GM20000 (cell line): ENCODE data around the gene MYO9B.
A peak's percentile ranks its signal among the peaks of the same experiment; 100 is the strongest.

ENCODE experiments used
- DNase-seq: peaks from one replicate; pipeline ENCODE4 v3.0.0; 2012; ENCODE audit warnings: low spot score
- CTCF ChIP-seq: IDR thresholded peaks from 2 replicates; pipeline ENCODE4 v1.5.1; 2012; ENCODE audit warnings: mild to moderate bottlenecking, control low read depth; ENCODE audit errors: extremely low read depth, missing control alignments

MYO9B gene

DNA sequence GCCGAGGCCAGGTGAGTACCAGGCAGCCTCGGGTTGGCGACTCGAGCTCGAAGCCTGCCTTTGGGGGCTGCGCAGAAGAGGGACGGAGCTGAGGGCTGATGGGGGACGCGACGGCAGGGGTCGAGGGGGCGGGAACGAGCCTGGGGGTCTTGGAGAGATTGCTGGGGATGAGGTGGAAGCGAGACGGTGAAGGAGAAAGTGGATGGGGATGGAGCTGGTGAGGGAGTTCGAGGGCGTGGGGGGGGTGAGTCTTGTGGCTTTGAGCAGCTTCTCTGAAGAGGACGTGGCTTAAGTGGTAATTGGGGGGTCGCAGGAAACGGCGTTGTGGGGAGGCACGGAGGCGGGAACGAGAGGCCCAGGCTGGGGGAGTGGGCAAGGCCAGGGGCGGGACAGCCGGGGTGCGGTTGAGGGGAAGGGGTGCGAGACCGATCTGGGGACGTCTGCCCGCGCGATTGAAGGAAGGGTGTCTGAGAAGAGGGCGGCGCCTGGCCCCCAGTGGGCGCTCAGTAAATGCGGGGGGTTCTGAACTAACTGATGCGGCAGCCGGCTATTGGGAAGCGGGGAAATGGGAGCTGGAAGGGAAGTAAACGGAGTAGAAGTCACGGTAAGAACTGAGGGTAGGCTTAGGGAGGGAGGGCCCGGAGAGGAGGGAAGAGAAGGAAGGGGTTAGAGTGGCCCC lies 426 bp downstream of the MYO9B start:
- DNase-seq: peak; percentile 48
- TF ChIP-seq CTCF: no peak

DNA sequence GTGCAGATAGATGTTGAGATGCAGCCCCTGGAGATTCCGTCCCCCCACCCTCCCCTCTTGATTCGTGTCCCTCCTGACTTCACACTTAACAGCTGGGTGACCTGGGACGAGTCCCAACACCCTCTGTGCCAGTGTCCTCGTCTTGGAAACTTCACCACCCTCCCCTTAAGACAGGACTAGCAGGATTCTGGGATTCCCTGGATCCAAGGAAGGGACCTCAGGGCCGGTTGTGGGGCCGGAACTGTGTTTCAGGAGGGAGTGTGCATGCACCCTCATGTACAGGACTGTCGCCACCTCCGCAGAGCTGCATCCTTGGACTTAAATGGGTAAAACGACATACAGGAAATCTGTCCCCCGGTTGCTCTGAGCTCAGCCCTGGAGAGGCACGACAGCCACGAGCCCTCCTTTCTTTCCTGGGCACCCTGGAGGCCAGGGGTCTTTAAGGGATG lies 990 bp downstream of the MYO9B start:
- peak; percentile 58 for DNase-seq

DNA sequence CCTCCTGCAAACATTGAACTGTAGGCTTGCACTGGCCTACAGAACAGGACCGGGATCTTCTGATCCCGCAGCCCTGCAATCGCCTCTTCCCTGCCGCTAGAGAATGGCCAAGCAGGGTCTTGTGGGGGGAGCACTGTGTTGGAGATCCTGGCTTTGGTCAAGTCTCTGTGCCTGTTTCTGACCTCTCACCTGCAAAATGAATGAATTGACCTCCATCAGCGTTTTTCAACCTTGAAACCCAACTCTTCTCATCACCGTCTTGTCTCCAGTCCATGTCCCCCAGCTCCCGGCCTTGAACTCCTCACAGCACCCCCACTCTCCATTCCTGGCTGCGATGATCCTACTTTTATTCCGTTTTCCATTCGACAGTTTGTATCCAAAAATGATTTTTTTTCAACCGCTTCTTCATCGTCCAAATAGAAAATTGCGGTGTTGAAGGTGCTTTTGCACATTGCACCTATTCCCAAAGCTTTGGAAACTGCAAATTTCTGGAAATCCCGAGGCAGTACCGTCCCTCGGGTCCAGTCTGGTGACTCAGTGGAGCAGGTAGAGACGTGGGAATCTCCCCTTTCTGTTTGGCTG lies 2.0 kb downstream of the MYO9B start:
- no peak for DNase-seq
- no peak for TF ChIP-seq CTCF

More for the DNA sequence above, 990 bp downstream of the MYO9B start:
- no peak for TF ChIP-seq CTCF

DNA sequence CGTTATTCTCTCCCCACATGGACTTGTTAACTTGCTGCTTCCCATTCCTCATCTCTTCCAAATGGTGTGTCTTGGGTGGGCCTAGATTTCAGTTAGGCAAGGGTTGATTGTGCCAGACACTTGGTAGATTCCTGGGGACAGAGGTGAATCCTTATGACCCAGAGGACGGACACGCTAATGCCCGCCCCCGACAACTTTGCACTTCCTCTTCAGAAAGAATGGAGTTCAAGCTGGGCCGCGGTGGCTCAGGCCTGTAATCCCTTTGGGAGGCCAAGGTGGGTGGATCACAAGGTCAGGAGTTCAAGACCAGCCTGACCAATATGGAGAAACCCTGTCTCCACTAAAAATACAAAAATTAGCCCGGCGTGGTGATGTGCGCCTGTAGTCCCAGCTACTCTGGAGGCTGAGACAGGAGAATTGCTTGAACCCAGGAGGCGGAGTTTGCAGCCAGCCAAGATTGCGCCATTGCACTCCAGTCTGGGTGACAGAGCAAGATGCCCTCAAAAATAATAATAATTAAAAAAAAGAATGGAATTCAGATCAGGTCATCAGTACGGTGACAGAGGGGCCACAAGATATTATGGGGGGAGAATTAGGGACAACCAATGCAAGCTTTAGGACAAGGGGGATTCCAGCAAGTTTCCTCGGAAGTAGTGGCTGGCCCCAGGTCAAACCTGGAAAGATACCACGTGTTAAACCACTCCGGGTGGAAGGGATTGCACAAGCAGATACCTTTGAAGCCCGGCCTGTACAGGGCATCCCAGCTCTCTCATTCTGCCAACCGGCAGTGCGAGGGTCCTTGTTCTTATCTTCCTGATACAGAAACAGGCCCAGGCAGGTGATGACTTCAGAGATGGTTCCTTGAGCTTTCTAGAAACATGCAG lies 2.7 kb downstream of the MYO9B start:
- DNase-seq: no peak
- no peak for TF ChIP-seq CTCF

DNA sequence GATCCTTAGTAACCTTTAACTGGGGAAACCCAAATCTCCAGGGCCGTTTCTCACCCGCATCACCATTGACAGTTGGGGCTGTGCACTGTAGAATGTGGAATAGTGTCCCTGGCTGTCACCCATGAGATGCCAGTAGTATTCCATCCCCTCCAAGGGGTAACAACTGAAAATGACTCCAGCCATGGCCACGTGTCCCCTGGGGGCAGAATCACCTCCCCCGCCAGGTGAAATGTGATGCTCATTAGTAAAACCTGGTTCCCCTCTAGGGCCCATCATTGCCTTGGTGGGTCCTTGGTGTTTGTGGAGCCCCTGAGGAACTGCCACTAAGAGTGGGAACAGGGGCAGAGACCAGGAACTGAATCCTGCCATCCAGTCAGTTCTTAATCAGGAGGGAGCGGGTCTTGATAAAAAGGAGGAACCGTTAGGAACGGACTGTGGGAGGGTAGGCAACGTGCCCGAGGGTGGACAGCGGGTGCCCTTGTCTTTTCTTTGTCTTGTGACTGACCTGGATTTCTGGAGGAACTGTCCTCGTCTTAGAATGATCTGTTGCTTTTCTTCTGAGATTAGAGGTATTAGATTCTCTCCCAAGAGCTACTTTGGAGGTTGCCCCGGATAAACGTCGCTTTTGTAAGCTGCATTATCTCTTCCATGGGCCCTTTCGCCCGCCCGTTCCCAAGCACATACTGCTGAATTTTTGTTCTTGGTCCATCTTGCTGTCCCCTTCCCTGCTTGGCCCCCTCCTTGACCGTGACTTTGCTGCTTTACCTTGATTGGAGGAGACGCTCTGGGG lies 3.5 kb downstream of the MYO9B start:
- no peak for DNase-seq
- no peak for TF ChIP-seq CTCF

GRCh38 chr19:17079710-17080439 lies 4.3 kb downstream of the MYO9B start:
- TF ChIP-seq CTCF: no peak
- peak; percentile 79 for DNase-seq
